ENCODE data around the gene CTTN.

Gene CTTN

DNA sequence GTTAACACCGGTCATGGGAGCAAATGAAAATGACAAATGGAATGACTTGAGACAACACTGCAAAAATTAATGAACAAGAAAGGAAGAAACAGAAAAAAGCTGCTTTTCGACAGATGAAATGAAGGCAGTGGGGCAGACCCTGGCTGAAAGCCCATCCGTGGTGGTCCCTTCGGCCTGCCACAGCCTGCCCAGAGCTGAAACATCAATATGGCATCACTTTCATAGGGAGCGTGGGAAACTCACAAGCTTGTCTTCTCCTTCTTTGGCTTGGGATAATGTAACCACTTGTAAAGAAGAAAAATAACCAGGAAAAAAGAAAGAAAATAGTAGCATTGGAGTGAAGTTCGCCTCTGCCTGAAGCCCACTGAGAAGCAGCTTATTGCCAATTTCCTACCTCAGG, 78.8 kb downstream of the CTTN start:
- no peak for DNase-seq (ENCODE audit: low spot score)

DNA sequence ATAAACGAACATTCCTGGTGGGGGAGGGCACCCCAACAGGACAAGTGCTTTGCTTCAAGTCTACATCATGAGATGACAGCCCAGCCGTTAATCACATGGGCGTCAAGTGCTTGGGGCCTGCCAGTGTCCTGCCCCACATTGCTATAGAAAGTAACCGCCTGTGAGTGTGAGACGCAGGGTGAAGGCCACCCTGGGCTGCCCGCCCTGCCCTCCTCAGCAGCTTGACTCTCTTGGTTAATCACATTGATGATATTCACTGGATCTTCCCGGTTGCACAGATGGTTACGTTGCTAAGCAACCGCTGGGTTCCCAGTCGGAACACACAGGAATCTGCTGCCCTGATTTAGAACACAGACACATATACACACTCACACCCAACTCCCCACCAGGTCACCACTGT, 79.3 kb downstream of the CTTN start:
- no peak for DNase-seq (ENCODE audit: low spot score)

DNA sequence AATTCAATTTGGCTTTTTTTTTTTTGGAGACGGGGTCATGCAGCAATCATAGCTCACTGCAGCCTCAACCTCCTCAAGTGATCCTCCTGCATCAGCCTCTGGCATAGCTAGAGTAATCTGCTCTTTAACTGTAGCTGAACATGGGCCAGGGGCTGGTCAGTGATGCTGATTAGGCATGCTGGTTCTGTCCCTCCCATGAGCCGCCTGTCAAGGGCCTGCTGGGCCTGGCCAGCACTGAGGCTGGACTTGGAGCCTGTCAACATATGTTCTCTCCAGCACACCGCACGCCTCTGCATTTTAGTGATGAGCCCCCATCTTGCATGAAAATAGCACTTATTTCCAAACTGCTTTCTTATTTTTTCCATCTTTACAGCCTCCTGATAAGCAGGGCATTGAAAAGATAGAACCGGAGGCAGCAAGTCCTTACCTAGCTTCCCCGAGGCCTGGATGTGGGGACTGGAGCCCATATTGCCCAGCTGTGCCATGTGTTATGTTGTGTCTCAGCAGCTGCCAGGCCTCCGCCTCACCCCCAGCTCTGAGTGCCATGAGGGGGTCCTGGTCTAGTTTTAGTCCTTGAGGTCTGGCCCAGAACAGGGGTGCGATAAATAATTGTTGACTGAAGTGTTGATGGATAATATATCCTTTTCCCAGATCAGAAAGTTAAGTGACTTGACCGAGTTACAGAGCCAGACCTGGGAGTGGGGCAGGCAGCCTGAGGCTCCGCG, 80.0 kb downstream of the CTTN start:
- no peak for DNase-seq (ENCODE audit: low spot score)

DNA sequence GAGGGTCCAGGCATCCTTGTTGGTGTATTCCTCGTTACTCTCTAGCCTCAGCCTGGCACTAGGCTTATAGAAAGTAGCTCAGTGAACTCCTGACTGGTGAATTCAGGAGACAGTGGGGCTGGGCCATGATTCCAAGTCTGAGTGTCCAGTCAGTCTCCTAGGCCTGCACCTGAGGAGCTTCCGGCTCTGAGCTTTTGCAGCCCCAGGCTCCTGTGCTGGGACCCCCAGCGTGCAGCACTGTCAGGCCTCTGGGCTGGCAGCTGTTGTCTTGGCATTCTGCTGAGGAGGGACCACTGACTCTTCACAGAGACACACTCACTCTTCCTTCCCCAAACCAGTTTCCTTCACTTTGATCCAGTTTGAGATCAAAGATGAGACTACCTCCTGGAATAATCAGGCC, 82.4 kb downstream of the CTTN start:
- DNase-seq (ENCODE audit: low spot score), result no peak

DNA sequence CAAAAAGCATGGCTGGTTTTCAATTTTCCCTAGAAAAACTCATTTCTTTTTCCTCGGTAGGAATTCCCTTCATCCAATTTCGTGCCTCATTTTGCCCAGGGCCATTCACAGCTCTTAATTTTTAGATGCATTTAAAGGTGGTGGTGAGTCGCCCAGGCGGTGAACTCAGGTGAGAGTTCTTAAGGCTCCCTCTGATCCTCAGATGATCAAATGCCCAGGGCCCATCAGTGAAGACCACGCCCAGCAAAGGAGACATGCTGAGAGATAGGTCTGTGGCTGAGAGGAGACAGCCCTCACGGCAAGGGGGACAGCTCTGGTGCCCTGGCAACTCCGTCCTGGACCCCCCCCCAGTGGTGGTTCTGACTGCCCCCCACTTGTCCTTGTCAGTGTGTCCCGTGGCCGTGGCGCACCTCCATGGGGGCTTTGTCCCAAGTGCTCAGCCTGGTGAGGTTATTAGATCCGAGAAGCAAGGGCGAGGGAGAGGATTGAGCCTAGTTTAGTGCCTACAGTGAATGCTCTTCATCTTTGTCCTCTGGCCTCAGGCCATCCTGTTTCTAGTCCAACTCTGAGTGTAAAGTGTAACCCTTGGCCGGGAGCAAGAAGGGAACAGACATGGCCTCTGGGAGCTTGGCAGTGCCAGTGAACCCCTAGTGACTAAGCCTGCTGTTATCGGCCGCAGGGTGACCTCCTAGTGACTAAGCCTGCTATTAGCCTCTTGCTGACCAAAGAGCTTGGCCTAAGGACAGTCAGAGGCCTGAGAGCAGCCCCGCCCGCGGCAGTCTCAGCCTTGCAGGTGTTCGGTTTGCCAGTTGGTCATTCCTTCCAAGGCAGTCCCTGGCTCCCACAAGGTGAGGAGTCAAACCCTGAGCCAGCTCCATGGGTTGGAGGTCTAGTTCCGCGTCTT, 83.5 kb downstream of the CTTN start:
- DNase-seq (ENCODE audit: low spot score), result no peak

DNA sequence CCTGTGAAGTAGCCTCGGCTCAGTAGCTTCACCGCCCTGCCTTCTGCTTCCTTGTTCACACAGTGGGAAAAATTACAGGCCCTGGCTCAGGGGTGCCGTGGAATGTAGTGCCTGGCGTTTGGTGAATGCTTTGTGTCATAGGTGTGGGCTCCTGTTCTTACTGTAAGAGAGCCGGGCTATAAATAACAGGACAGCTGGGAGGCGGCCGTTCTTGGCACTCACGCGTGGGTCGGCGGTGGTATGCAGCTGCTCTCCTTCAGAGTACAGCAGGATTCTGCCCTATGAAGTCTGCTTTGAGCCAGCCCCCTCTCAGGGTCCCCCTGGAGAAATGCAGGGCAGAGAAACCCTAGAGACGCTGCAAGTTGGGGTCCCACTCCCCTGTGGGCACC, 84.2 kb downstream of the CTTN start:
- DNase-seq (ENCODE audit: low spot score), result no peak

DNA sequence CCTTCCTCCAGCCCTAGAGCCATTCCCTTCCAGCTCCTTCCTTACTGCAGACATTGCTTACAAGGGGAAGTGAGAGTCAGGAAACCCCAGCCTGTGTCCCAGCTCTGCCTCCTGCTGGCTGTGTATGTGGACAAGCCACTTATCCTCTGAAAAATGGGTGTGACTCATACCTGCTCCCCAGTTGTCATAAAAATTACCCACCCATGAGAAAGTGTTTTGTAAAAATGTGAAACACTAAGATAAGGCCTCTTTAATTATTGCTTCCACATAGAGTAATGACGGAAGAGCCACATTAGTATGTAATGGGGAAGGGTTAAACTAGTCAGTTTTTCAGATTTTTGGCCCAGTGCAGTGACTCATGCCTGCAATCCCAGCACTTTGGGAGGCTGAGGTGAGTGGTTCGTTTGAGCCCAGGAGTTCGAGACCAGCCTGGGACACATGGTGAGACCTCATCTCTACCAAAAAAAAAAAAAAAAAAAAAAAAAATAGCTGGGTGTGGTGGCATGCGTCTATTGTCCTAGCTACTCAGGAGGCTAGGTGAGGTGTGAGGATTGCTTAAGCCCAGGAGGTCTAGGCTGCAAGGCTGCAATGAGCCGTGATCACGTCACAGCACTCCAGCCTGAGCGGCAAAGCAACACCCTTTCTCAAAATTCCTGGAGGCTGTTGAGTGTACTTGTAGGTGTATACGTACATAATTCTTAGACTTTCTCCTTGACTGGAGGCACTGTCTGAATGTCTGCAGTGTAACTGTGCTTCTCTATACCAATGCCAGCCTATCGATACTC, 84.9 kb downstream of the CTTN start:
- DNase-seq (ENCODE audit: low spot score), result peak; percentile 63

- DNase-seq (ENCODE audit: low spot score), result no peak
Measured at GRCh38 chr11:70483917-70484316, 85.6 kb downstream of the CTTN start.

- DNase-seq (ENCODE audit: low spot score), result no peak
Measured at GRCh38 chr11:70485326-70486025, 87.1 kb downstream of the CTTN start.

DNA sequence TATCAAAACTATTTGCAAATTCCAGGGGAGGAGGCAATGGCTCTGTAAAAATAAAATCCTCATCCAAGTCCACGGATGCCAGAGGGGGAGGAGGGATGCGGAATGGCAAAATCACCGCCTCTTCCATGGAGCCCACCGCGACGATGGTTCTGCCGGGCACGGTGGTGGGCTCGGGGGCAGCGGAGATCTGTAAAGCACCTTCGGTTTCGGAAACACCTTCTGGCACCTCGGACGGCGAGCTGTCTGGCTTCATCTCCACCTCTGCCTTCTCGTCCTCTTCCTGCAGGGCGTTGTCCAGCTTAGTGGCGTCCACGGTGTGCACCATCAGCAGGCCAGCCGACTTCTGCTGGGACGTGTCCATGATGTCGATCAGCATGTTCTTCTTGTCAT, 87.7 kb downstream of the CTTN start:
- DNase-seq (ENCODE audit: low spot score), result no peak
